Stimulated activated CD4-positive, alpha-beta T cell treated with anti-CD3 and anti-CD28 coated beads, Interleukin-2, amount 100 ng/mL, for 48 hours (primary cell): ENCODE measurements around the gene DUOX1.
"Not testable (repeated sequence)": the region's sequence is repeated elsewhere in the genome, so short reads cannot be mapped to it uniquely, and the experiment has no call there.

Experiments
- DNase-seq, 2 donors: peaks; one replicate each; pipeline ENCODE4 v3.0.0-alpha.2; 2020

DUOX1 gene

GRCh38 chr15:45129651-45130129, at the start of gene DUOX1, which contains the start of gene DUOXA1:
DUOX1 (plus strand) TSS chr15:45129994; CDS start chr15:45131967, 1,973 bp downstream.
DUOXA1 (minus strand) TSS chr15:45129879; CDS start chr15:45123014, 6,865 bp downstream.
- no peak for DNase-seq

- not testable (repeated sequence) for DNase-seq
Observed at GRCh38 chr15:45080593-45080992, 49.2 kb upstream of the DUOX1 start.

GRCh38 chr15:45082412-45082811, 47.4 kb upstream of the DUOX1 start:
- not testable (repeated sequence) for DNase-seq

- DNase-seq: no peak
Observed at GRCh38 chr15:45083223-45083622, 46.6 kb upstream of the DUOX1 start.

GRCh38 chr15:45084163-45084562, 45.6 kb upstream of the DUOX1 start:
- DNase-seq: no peak

- no peak for DNase-seq
Observed at GRCh38 chr15:45087513-45087912, 42.3 kb upstream of the DUOX1 start.

- DNase-seq: no peak
Observed at GRCh38 chr15:45088801-45089711, 40.7 kb upstream of the DUOX1 start.

- no peak for DNase-seq
Observed at GRCh38 chr15:45089712-45090373, 40.0 kb upstream of the DUOX1 start.

- no peak for DNase-seq
Observed at GRCh38 chr15:45091161-45091560, 38.6 kb upstream of the DUOX1 start.

GRCh38 chr15:45091576-45091975, 38.2 kb upstream of the DUOX1 start:
- no peak for DNase-seq

- DNase-seq: no peak
Observed at GRCh38 chr15:45093013-45093412, 36.8 kb upstream of the DUOX1 start.

- DNase-seq: no peak
Observed at GRCh38 chr15:45093622-45094357, 36.0 kb upstream of the DUOX1 start.

GRCh38 chr15:45094358-45094730, 35.5 kb upstream of the DUOX1 start:
- DNase-seq: no peak

- no peak for DNase-seq
Observed at GRCh38 chr15:45095661-45096060, 34.1 kb upstream of the DUOX1 start.

GRCh38 chr15:45097466-45097865, 32.3 kb upstream of the DUOX1 start:
- DNase-seq: no peak

GRCh38 chr15:45099549-45100165, 30.1 kb upstream of the DUOX1 start:
- DNase-seq: no peak

- DNase-seq: no peak
Observed at GRCh38 chr15:45100884-45101625, 28.7 kb upstream of the DUOX1 start.

- DNase-seq: no peak
Observed at GRCh38 chr15:45101749-45102148, 28.0 kb upstream of the DUOX1 start.

GRCh38 chr15:45102226-45102625, 27.6 kb upstream of the DUOX1 start:
- DNase-seq: no peak

- DNase-seq: not testable (repeated sequence)
Observed at GRCh38 chr15:45104170-45104569, 25.6 kb upstream of the DUOX1 start.

- DNase-seq: no peak
Observed at GRCh38 chr15:45105586-45105985, 24.2 kb upstream of the DUOX1 start.
